Body of pancreas (tissue), 4 donors: ENCODE results near the gene LCN6.
"Not testable (repeated sequence)": the region's sequence is repeated elsewhere in the genome, so short reads cannot be mapped to it uniquely, and the experiment has no call there.

Experiments used
- CTCF ChIP-seq, 7 experiments: fragments of 450-650 bp in 4 of 7; fragments of 200-600 bp in 3 of 7; sonication (generic) in 3 of 7; IDR thresholded peaks; one replicate each; pipeline ENCODE4 v1.5.1; 2016 to 2019; ENCODE audit warnings: antibody characterized with exemption in 7 of 7
- POLR2A ChIP-seq, 3 donors: fragments of 450-650 bp; IDR thresholded peaks; one replicate each; pipeline ENCODE4 v1.6.1; 2016; ENCODE audit warnings: antibody characterized with exemption in 3 of 3, mild to moderate bottlenecking in 2 of 3

DNA sequence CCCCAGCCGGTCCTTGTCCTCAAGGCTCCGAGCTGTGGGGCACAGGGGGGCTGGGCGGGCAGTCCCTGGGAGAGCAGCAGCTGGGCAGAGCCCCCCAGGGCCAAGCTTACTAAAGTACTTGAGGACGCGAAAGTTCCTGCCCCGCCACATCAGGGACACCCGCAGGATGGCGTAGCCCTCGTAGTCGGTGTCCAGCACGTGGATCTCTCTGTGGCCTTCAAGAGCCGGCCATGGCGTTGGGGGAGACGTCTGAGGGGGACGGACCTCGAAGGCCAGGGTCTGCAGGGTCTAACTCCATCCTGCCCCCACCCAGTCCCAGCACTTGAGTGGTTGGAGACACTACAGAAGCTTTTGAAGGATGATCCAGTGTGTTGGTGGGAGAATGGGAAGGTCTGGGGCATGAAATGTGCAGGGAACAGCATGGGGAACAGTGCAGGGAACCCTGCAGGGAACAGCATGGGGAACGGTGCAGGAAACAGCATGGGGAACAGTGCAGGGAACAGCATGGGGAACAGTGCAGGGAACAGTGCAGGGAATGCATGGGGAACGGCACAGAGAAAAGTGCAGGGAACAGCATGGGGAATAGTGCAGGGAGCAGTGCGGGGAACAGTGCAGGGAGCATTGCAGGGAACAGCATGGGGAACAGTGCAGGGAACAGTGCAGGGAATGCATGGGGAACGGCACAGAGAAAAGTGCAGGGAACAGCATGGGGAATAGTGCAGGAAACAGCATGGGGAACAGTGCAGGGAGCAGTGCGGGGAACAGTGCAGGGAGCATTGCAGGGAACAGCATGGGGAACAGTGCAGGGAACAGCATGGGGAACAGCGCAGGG lies 7.2 kb upstream of the LCN6 start:
- not testable (repeated sequence) for TF ChIP-seq CTCF, POLR2A (IDR thresholded peaks at IDR 0.05)
